GM19240 (cell line): ENCODE results near the gene FAU.
"Not testable (repeated sequence)": the region's sequence is repeated elsewhere in the genome, so short reads cannot be mapped to it uniquely, and the experiment has no call there.

Source experiments
- DNase-seq: peaks from one replicate; pipeline ENCODE4 v3.0.0; 2011; ENCODE audit warnings: low spot score; ENCODE audit not compliant: insufficient read length

Gene FAU

DNA sequence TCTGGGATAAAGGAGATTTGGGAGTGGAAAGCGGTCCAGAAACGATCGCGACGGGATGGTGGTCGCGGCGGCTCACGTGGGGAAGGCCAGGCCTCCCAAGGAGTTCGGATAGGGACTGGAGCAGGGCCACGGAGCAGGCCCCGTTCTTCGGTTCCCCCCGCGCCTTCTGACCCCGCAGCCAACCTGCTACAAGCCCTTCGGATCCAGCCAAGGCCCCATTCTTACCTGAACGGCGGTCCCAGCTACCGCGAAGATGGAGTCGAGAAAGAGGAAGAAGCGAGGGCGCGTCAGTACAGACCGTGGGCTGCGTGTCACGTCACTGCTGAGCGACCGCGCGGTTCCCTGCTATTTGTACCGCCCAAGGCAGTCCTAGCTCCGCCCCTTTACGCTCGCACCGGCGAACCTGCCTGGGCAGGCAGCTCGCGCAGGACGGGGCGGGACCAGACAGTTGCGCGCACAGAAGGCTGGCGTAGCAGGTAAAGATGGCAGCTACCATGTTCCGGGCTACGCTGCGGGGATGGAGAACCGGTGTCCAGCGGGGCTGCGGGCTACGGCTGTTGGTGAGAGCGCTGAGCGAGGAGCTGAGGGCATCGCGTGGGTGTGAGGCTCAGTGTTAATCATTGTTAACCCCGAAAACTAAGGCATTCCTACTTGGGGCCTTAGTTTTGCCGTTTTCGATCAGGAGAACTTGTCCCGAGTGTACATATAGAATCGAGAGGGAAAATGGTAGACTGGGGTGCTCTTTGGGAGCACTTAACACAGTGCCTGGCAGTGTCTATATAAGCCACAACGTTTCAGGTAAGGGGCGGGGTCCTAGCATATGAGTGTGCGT is at the start of gene FAU, which contains the start of gene MRPL49:
TSS of gene FAU (minus strand) at position 270 of the 832 bp plus-strand sequence. CDS start 321 bp downstream, outside the sequence.
TSS of gene MRPL49 (plus strand) at position 457 of the 832 bp plus-strand sequence. CDS start at position 483, 26 bp downstream.
- DNase-seq, result peak; percentile 96

DNA sequence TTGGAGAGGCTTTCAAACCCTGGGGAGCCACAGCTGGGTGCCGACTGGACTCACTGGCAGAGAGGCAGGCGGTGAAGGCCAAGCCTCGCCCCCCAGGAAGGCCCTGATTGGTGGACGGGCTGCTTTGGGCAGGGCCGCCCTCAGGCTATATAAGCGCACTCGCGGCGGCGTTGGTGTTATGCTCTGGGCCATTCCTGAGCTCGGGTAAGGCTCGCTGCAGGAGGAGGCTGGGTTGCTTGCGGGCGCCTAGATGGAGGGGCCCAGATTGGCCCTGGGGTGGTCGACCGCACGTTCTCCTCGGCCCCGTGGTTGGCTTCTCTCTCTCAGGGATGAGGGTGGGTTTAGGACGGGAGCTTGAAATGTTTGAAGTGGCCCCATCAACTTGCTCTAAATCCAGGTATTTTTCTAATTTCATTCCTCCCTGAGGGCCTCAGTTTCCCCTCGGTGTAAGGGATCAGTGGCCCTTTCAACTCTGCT is 48.2 kb upstream of the FAU start, which contains the start of gene SPDYC:
TSS of gene SPDYC (plus strand) at position 176 of the 477 bp plus-strand sequence. CDS start 1,125 bp downstream, outside the sequence.
- no peak for DNase-seq

DNA sequence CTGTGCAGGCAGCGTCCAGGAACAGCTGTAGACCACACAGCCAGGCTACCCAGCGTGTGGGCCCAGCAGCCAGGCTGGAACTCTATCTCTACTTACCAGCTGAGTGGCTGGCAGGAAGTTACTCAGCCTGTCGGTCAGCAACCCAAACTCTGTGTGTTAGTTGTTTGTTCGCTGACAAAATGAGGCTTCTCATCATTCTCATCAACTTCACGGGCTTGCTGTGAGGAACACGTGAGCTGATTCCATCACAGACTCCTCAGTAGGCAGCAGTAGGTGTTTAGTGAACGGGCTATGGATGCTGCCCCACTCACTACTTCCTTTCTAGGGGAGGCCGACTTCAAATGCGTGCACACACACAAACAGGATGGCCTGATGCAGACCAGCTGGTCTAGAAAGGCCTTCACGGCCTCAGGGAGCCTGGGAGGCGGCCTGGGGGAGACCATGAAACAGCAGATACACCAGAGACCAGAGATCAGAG is 47.3 kb upstream of the FAU start:
- no peak for DNase-seq

DNA sequence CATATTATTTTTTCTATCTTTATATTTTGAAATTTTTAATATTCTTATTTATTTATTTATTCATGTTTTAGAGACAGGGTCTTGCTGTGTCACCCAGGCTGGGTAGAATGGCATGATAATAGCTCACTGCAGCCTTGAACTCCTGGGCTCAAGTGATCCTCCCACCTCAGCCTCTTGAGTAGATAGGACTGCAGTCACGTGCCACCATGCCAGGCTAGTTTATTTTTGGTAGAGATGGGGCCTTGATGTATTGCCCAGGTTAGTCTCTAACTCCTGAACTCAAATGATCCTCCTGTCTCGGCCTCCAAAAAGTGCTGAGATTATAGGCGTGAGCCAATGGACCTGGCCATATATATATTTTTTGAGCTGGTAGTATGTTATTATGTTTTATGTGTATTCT is 45.7 kb upstream of the FAU start:
- no peak for DNase-seq

DNA sequence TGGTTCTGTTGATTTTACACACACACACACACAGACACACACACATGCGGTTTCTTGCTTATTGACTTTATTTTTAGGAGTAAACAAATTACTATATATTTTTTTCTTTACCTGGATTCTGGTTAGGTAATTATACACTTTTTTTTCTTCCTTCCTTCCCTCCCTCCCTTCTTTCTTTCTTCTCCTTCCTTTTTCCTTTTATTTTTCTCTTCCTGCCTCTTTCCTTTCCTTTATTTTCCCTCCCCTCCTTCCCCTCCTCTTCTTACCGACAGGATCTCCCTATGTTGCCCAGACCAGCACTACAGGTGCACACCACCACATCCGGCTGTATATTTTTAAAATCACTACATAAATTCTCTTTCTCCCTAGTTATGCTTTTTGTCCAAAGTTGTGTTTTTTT is 45.0 kb upstream of the FAU start:
- DNase-seq, result no peak

DNA sequence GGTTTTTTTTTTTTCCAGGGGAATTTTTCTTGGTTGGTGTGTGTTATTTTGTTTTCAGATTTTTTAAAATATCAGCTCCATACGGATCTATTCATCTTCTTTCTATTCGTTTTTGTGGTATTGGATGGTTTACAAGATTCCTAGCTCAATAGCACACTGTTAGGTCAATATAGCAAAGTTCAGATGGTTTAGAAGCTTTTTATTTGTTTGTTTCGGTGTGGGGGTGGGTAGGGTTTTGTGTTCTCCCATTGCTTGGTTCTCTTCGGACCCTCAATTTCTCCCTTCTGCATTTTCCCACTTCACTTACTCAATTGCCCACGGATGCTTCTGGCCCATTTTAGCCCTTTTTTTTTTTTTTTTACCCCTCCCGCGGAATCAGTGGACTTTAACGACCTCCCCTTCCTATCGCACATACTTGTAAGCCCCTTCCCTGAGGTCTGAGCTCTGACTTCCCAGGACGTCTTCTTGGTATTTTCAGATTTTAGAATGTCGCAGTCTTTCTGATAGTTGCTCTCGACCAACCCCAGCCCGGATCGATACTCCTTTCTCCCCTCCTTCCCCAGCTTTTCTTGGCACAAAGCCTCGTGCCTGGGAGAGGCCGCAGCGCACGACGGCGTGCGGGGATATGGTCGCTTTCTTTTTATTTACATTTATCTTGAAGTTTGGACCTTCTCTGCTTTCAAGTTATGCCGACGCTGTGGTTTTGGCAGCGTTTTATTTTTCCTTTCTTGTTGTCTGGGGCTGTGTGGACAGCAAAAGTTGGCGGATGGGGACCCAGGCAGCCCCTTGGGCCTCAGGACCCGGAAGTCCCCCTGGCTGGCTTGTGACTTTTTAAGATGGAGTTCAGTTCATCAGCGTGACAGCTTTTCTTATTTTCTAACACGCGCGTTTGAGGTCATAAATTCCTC is 43.7 kb upstream of the FAU start:
- DNase-seq, result no peak

DNA sequence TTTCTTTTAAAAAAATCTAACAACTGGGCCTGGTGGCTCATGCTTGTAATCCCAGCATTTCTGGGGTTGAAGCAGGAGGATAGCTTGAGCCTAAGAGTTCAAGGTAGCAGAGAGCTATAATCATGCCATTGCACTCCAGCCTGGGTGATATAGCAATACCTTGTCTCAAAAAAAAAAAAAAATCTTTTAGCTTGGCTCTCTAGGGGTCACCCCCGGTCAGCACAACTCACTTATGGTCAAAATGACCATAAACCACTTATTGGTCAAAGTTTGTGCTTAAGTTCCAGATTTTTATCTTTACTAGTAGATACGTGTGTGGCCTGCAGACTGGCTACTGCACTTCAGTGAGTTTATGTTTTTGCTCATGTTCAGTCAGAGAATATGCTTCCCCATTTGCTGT is 41.8 kb upstream of the FAU start:
- DNase-seq, result no peak

DNA sequence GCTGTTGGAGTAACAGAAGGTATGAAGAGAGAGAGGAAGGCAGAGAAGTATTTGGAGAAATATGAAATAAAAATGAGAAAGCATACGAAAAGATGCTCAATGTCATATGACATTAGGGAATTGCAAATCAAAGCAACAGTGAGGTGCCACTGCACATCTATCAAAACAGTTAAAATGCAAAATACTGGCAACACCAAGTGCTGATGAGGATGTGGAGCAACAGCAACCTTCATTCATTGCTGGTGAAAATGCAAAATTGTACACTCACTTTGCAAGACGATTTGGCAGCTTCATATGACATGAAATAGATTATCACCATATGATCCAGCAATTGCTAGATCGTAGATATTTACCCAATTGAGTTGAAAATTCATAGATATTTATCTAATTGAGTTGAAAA is 38.7 kb upstream of the FAU start:
- DNase-seq, result no peak

DNA sequence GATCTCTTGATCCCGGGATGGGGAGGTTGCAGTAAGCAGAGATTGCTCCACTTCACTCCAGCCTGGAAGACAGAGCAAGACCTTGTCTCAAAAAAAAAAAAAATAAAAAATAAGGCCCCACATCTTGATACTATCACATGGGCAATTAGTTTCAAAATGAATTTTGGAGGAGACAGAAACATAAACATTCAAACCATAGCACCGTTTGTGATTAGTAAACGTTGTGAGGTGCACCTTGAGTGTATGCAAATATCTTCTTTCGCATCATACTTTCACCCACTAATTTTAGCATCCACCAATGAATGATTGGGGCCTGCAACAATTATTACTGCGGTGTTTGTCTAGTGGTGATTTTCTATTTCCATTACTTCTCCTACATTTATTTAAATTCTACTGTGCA is 37.1 kb upstream of the FAU start:
- DNase-seq, result no peak

DNA sequence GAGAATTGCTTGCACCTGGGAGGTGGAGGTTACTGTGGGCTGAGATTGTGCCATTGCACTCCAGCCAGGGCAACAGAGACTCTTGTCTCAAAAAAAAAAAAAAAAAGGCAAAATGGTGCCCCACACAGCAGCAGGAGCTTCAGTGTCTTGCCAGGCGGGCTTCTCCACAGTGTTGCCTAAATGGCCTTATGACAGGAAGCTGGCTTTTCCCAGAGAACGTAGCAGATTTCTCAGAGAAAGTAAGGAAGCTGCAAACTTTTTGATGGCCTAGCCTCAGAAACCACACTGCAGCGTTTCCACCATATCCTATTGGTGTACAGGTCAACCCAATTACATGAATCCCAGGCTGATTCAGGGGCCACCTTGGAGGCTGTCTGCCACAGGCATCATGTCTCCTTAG is 35.4 kb upstream of the FAU start:
- no peak for DNase-seq

DNA sequence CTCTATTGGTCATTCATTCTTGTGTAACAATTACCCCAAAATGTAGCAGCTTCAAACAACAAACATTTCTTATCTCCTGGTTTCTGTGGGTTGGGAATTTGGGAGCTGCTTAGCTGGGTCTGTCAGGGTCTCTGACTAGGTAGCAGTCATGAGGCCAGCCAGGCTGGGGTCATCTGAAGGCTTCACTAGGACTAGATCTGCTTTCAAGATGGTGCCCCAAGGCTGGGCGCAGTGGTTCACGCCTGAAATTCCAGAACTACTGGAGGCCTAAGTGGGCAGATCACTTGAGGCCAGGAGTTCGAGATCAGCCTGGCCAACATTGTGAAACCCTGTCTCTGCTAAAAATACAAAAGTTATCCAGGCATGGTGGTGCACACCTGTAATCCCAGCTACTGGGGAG is 35.0 kb upstream of the FAU start:
- no peak for DNase-seq

DNA sequence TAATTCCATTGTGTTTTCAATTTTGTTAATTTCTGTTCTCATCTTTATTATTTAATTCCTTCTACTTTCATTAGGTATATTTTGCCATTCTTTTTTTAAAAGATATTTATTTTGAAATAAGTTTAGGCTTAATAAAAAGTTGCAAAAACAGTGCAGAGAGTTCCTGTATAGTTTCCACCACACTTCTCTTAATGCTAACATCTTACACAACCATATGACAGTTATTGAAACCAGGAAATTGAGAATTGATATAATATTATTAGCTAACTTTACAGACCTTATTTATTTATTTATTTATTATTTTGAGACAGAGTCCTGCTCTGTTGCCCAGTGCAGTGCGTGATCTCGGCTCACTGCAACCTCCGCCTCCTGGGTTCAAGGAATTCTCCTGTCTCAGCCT is 34.3 kb upstream of the FAU start:
- DNase-seq, result no peak

DNA sequence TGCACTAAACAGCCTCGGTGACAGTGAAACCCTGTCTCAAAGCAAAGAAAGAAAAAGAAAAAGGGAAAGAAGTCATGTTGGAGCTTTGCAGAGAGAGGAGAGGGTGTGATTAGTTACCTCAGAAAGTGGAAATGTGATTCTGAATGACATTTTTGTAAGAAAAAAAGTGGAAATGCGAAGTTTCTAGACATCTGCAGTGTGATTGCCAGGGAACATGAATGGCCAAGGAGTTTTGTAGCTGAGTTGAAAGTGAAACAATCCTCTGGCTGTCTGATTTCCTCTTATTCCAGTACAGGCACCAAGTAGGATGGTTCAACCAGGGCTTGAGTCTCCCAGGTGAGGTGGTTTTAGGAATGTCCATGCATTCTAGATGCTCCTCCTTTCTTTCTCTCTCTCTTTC is 30.2 kb upstream of the FAU start:
- no peak for DNase-seq

DNA sequence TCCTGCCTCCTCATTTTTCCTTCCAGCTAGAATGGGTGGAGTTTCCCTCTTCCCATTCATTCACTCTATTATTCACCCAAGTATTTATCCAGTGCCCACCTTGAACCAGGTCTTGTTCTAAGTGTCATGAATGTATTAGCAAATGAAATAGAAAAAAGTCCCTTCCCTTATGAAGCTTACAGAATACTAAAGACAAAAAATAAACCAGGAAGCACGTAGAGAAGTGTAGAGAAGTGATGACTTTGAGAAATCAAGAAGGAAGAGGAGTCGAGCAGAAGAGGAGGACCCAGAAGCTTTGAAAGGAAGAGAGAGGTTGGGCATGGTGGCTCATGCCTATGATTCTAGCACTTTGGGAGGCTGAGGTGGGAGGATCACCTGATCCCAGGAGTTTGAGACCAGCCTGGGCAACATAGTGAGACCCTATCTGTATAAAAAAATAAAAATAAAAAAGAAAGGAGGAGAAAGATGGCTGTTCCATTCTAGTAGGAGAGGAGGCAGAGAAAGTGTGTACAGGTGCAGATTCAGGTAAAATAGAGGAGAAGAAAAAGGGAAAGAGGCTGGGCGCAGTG is 29.5 kb upstream of the FAU start:
- DNase-seq, result no peak

DNA sequence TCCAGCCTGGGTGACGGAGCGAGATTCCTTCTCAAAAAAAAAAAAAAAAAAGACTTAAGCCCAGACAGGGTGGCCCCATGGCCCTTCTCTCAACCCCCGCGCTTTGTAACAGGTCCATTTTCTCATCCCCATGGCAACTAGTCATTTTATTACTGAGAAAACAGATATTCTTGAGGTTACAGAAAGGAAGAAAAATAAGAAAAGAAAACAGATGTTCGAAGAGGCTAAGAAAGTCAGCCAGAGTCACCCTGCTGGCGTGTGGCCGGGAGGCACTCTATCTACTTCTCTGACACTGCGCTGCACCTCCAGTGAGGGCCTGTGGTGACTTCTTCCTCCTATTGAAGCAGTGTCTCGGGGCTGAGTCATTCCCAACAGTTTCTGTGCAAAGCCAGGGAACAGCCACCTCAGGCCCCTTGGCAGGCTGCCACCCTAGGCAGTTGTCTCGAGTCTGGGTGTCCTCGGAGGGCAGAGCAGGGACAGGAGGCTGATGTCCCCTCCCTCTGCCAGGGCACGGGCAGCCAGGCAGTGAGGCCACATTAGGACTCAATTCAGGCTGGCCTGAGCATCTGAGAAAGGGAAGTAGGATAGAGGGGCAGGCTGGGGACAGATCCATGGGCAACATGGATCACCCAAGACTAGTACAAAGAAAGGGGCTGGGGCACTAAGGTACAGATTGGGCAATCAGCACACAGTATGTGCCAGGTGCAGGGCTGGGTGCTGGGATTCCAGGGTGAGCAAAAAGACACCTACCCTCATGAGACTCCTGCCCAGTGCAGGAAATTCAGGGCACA is 28.8 kb upstream of the FAU start:
- DNase-seq, result no peak

DNA sequence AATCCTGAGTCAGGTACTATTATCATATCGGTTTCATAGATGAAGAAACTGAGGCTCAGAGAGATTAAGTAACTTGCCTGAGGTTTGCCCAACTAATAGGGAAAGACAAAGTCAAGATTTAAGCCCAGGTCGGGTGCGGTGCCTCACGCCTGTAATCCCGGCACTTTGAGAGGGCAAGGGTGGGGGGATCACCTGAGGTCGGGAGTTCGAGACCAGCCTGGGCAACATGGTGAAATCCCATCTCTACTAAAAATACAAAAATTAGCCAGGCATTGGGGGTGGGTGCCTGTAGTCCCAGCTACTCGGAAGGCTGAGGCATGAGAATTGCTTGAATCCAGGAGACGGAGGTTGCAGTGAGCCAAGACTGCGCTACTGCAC is 28.2 kb upstream of the FAU start:
- DNase-seq, result not testable (repeated sequence)

DNA sequence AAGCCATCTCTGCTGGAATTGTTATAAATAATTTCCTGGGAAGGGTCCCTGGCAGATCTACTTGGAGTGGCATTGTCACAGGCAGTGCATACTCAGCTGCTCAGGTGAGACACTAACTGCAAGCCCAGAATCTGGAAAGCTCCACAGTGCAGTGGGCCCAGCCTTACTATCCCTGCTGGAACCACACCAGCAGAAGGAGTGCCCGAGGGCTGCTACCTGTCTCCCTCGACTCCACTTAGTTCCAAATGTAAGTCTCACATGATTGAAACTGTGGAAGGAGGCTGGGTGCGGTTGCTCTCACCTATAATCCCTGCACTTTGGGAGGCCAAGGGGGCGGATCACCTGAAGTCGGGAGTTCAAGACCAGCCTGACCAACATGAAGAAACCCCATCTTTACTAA is 26.7 kb upstream of the FAU start:
- no peak for DNase-seq

DNA sequence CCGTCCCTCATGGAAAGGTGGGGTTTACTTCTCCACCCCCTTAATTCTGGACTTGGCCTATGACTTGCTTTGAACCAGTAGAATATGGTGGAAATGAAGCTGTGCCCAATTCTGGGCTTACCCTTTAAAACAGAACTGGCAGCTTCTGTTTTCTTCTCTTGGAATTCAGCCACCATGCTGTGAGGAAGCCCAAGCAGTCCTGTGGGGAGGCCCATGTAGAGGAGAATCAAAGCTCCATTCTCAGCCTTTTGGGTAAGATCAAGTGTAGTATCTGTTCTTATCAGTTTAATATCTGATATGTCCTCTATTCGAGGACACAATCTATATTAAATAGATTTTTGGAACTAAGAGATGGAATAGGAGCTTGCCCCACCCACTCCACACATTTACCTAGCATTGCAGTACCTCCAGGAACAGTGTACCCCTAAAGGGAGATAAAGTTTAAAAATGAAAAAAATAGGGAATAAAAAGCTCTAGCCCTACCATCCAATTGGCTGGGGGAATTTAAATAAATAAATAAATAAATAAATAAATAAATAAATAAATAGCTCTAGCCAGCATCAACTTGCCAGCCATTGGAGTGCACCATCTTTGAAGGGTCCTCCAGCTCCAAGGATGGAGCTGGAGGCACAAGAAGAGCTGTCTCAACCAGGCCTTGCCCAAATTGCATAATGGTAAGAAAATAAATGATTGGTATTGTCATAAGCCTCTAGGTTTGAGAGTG is 25.6 kb upstream of the FAU start:
- no peak for DNase-seq

DNA sequence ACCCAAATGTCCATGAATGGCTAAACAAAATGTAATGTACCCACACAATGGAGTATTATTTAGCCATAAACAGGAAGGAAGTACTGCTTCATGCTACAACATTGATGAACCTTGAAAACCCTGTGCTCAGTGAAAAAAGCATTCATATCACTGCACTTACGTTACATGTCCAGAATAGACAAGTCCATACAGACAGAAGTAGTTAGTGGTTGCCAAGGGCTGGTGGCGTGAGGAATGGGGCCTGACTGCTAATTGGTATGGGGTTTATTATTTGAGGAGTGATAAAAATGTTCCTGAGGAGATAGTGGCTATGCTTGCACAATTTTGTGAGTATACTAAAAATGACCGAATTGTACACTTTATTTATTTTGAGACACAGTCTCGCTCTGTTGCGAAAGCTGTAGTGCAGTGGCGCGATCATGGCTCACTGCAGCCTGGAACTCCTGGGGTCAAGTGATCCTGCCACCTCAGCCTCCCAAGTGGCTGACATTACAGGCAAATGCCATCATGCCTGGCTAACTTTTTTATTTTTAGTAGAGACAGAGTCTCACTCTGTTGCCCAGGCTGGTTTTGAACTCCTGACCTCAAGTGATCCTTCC is 20.1 kb upstream of the FAU start:
- no peak for DNase-seq
